HG03103 (cell line): ENCODE measurements around the gene CSTA.
A peak's percentile ranks its signal among the peaks of the same experiment; 100 is the strongest.

ENCODE experiments used
- ATAC-seq: cut with Tn5 transposase; IDR thresholded peaks from one replicate; pipeline ENCODE4 v1.9.1; 2021; ENCODE audit warnings: low read depth; ENCODE audit not compliant: unreplicated experiment

CSTA gene

DNA sequence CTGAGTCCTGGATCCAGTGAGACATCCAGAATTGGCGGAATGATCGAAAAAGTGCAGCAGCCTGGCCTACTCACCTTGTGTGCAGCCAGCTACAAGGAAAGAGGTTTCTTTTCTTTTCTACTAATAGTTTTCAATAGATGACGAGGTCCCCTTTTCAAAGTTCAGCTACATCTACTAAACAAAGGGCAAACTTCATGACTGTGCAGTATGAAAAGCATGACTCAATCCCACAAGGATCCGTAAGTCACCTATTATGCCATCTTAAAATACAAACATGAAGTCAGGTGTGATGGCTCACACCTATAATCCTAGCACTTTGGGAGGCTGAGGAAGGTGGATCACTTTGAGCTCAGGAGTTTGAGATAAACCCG is 41.3 kb downstream of the CSTA start:
- no peak for ATAC-seq

- ATAC-seq, result no peak
Measured at GRCh38 chr3:122374034-122374433, 49.0 kb downstream of the CSTA start.

DNA sequence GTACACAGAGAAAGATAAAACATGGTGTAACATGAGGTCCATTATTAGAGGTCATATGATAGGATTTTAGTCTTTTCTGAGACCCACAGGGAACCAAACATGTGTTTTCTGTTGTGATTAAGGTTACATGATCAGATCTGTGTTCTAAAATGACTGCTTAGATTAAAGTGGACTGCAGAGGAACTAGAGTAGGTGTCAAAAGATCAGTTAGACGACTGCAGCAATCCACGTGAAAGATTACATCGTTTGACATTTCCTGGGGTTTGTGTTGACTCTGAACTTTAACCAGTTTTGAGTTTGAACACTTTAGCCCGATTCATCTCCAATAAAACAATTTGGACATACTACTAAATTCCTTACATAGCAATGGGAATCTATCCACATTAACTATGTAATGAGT is 52.9 kb downstream of the CSTA start:
- ATAC-seq, result no peak

DNA sequence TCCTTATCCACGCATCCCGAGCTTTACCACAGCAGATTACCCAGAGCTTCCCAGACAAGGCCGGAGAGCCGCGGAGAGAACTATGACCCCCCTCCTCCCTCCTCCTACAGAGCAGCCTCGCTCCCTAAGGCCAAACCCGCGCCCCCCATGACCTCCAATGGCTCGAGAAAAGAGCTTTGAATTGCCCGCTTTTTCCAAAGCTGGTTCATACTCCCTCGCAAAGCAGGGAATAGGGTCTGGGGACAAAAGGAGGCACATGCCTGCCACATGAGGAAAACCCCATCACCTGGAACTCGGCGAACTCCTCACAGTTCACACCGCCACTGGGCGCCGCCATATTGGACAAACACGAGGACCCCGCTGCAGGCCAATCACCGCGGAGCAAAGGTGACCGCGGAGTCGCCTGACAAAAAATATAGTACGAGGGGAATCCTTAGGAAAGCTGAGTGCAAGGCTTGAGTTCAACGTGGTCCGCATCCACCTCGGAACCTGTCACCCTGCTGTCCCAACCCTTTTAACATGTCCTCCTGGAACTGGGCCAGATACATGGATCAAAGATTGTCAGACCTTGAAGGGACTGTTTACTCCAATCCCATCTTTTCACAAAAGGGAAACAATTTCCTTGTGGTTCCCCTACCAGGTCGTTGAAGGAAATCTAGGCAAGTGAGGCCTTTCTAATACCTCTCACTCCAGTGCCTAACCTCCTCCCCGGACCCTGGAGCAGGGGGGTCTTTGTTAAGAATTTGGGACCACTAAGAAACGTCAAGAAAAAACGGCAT is 58.0 kb downstream of the CSTA start, which contains the start of gene MIX23:
Gene MIX23 (minus strand): TSS at position 344 of the 779 bp plus-strand sequence. CDS start 7 bp downstream, at position 337.
- ATAC-seq, result no peak

GRCh38 chr3:122383771-122384697 is 59.0 kb downstream of the CSTA start, which contains the start of gene FAM162A:
Gene FAM162A, plus strand, starts transcription at chr3:122384182. Its CDS starts 84 bp downstream, at chr3:122384266.
- ATAC-seq, result peak; percentile 92

DNA sequence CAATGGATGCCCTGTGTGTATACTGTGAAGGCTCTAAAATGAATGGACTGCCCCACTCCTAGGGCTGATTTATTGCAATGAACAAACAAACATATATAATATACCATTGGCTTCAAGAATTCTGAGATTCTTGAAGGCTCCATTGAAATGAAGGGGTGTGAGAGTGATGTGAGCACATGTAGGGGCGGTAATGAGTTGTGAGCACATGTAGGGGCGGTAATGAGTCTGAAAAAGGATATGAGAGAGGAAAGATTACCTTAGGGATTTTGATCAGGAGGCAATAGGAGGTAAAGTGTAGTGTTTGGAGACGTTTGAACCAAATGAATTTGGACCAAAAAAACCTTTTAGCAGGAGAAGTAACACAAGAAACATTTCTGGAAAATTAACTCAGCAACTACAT is 62.7 kb downstream of the CSTA start:
- no peak for ATAC-seq

DNA sequence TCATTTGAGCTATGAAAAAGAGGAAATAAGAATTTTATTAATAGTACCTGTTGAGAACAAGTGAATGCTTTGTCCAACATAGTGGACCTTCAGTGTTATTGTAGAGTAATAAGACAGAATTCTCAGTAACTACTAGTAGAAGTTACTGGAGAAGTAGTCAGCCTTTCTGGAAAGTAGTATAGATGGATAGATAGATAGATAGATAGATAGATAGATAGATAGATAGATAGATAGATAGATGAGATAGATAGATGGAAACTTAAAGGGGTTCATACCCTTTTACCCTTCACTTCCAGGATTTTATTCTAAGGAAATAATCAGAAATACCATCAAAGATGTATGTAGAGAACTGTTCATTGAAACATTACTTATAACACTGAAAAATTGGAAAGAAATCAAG is 64.1 kb downstream of the CSTA start:
- no peak for ATAC-seq

- ATAC-seq, result no peak
Measured at GRCh38 chr3:122389892-122390291, 64.8 kb downstream of the CSTA start.

- no peak for ATAC-seq
Measured at GRCh38 chr3:122390665-122391064, 65.6 kb downstream of the CSTA start.
